ENCODE data around the gene ACP7.
"Not testable (repeated sequence)": the region's sequence is repeated elsewhere in the genome, so short reads cannot be mapped to it uniquely, and the experiment has no call there.

ACP7 gene

DNA sequence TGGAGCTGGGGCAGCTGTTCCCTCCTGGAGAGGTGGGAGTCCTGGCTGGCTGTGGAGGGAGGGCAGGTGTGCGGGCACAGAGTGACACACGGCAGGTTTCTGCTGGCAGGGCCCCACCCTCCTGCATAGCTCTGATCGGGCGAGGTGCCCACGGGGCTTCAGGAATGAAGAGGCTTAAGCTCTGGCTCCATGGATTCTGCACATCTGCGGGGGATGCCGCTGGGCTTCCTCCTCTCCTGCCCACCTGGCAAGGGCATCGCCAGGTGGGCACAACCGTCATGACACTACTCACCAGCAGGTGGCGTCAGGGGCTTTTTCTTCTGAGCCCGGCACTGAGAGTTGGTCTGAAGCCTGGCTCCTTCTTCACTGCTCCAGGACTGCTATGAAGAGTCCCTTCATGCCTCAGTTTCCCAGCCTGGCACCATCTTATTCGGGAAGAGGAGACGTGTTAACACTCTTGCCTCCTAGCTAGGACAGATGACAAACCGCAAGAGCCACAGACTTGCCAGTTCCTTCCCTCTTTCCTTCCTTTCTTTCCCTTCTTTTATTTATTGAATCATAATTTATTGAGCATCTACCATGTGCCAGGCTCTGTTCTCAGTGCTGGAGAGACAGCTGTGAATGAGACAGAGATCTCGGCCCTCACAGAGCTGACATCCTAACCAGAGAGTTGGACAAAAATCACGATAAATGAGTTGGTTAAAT, 26.2 kb downstream of the ACP7 start:
- DNase-seq = peak; percentile 82

DNA sequence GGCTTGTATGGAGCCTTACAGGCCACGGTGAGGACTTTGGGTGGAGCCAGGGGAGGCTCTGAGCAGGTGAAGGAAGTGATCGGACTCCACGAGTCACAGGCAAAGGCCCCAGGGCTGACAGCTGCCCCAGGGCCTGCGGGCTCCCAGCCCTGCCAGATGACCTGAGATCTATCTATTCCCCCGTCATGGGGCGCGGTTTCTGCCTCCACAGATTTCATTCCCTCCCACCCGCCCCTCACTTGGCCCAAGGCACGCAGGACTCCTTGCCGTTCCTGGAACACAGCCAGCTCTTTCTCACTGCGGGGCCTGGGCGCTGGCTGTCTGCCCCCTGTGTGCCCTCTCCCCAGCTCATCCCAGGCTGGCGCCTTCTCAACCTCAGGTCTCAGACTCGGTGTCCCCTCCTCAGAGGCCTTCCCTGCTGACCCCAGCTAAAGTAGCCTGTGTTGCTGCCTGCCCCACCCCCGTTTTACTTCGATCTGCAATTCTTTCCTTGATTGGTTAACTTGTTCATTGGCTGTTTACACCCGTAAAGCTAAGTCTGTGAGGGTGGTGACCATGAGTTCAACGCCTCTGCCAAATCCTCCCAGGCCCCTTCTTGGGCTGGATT, 27.5 kb downstream of the ACP7 start:
- DNase-seq = no peak

DNA sequence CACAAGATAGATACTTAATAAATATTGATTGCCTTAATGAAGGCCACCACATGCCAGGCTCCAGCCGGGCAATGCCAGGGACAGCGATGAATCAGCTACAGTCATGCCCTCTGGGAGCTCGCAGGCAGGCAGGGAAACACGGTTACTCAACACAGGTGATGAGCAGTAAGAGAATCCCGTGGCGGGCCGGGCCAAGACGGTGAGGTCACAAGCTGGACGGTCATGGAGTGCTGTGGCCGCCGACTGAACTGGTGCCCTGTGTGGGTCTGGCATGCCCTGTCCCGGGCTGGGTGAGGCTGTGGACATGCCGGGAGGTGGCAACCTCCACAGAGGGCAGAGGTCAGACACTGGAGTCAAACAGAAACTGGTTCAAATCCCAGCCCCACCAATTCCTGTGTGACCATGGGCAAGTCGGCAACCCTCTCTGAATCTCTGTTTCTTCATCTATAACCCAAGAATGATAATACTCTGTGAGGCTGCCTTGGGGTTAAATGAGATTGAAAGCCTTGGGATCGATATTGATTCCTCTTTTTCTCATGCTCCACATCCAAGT, 28.2 kb downstream of the ACP7 start:
- DNase-seq = no peak

DNA sequence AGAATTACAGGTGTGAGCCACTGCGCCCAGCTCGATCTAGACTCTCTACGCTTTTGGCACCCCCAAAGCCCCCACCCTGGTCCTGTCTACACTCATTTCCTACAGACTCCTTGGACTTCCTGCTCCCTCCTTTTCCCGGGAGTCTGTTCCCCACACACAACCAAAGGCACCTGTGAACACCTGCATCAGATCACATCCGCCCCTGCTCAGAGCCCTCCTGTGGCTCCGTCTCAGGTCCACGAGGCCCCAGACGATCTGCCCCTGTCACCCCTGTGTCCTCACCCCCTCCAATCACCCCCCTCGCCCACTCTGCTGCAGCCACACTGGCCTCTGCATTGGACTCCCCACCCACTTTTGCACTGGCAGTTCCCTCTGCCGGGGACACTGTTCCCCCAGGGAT, 29.0 kb downstream of the ACP7 start:
- DNase-seq = no peak

DNA sequence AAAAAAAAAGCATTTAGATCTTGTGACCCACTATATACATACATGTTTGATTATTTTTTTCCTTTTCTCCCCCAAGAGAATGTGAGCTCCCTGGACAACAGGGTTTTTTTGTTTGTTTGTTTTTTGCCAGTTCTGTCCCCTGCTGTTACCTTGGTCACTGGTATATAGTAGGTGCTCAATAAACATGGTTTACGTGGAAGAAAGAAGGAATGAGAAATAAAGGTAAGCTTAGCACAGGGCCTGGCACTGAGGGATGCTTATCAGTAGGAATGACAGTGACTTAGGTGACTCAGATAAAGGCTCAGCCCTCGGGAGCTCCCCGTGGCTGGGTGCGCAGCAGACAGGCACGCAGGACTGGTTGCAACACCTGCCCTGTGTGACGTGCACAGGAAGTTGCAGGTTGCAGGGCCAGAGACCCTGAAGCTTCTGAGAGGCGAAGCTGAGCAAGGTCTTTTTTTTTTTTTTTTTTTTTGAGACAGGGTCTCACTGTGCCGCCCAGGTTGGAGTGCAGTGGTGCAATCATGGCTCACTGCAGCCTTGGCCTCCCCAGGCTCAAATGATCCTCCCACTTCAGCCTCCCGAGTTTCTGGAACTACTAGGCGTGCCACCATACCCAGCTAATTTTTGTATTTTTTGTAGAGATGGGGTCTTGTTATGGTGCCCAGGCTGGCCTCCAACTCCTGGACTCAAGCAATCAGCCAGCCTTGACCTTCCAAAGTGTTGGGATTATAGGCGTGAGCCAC, 31.1 kb downstream of the ACP7 start:
- no peak for DNase-seq

DNA sequence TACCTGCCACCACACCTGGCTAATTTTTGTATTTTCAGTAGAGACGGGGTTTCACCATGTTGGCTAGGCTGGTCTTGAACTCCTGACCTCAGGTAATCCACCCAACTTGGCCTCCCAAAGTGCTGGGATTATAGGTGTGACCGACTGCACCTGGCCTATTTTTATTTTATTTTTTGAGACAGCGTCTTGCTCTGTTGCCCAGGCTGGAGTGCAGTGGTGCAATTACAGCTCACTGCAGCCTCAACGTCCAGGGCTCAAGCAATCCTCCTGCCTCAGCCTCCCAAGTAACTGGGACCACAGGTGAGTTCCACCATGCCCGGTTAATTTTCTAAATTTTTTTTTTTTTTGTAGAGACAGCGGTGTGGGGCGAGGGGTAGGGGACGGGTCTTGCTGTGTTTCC, 32.9 kb downstream of the ACP7 start:
- not testable (repeated sequence) for DNase-seq

DNA sequence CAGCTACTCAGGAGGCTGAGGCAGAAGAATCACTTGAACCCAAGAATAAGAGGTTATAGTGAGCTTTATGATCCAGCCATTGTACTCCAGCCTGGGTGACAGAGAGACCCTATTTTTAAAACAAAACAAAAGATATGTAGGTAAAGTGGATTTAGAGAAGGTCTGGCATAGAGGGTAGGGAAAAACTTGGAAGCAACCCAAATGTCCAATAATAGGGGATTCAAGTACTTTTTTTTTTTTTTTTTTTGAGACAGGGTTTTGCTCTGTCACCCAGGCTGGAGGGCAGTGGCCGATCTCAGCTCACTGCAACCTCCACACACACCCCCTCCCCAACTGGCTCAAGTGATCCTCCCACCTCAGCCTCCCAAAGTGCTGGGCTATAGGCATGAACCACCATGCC, 35.7 kb downstream of the ACP7 start:
- DNase-seq = no peak

DNA sequence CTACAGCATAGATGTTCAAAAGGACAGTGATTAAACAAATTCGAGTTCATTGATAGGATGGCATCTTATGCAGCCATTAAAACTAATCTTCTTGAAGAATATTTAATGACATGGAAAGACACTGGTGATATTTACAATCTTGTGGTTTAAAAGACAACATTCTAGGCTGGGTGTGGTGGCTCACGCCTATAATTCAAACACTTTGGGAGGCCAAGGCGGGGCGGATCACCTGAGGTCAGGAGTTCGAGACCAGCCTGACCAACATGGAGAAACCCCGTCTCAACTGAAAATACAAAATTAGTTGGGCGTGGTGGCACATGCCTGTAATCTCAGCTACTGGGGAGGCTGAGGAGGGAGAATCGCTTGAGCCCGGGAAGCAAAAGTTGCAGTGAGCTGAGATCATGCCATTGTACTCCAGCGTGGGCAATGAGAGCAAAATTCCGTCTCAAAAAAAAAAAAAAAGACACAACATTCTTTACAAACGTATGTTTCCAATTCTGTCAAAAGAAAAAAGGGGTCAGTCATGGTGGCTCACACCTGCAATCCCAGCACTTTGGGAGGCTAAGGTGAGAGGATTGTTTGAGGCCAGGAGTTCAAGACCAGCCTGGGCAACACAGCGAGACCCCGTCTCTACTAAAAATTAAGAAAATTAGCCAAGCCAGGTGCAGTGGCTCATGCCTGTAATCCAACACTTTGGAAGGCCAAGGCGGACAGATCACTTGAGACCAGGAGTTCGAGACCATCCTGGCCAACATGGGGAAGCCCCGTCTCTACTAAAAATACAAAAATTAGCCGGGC, 39.0 kb downstream of the ACP7 start:
- no peak for DNase-seq

DNA sequence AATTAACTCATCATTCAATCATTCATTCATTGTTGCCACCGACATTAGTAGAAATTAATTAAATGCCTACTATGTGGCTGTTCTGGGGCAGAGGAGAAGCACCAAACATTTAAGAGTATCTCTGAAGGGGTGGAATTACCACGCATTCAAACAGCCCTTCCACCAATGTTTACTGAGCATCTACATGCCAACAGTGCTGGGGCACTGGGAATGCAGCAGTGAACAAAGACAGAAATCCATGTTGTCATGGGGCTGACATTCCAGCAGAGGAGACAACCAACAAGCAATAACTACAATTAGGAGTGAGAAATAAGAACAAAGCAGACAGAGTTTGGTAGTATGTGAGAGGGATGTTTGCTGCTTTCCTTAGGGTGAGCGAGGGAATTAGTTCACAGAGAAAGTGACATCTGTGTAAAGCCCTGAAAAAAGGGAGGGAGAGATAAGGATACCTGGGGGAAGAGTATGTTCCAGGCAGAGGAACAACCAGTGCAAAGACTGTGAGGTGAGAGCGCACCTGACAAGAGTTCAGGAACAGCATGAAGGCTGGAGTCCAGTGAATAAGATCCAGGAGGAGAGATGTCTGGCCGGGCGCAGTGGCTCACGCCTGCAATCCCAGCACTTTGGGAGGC, 40.1 kb downstream of the ACP7 start:
- DNase-seq = no peak

DNA sequence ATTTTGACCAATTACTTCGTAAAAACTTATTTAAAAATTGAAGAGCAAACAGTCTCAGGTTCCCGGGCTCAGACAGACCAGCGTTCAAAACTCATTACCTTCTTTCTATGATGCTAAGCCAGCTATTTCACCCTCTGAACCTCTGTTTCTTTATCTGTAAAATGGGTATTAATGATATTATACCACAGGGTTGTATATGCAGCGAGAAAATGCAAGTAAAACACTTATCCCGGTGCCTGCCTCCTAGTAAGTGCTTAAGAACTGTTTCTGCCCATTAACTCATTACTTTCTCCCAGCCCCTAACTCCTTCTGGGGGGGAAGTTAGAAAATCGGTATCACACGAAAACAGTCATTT, 41.0 kb downstream of the ACP7 start:
- DNase-seq = no peak

DNA sequence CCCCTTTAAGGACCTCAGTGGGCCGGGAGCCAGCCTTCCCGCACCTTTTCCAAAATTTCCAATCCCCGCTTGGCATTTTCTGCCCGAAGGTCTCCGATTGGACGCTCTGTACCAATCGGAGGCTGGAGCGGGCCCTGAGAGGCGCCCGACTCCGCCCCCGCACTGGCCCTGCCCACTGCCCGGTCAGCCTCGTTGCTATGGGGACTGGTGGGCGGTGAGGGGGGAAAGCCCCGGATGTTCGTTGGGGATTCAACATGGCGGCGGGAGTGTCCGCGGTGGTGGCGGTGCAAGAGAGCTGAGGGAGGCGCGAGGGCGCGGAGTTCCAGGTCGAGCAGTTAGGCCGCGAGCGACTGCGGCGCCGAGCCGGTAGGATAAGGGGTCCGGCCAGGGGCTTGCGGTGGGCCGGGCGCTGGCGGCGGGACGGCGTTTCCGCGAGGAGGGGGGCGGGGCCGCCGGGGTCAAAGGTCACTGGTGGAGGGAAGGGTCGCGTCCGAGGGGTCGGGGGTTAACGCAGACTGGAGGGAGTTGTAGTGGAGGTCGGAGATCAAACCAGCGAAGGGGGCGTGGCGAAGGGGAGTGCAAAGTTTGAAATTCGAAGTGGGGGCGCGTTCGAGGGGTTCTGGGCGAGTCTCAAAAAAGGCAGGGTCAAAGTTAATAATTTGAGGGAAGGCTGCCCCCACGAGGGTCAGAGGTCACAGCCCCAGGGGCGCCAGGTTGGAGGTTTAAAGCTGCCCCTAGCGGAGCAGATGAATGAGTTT, 41.6 kb downstream of the ACP7 start, which contains the start of gene PAK4:
TSS of gene PAK4 (plus strand) at position 233 of the 758 bp plus-strand sequence. CDS start 43,768 bp downstream, outside the sequence.
- peak; percentile 98 for DNase-seq

DNA sequence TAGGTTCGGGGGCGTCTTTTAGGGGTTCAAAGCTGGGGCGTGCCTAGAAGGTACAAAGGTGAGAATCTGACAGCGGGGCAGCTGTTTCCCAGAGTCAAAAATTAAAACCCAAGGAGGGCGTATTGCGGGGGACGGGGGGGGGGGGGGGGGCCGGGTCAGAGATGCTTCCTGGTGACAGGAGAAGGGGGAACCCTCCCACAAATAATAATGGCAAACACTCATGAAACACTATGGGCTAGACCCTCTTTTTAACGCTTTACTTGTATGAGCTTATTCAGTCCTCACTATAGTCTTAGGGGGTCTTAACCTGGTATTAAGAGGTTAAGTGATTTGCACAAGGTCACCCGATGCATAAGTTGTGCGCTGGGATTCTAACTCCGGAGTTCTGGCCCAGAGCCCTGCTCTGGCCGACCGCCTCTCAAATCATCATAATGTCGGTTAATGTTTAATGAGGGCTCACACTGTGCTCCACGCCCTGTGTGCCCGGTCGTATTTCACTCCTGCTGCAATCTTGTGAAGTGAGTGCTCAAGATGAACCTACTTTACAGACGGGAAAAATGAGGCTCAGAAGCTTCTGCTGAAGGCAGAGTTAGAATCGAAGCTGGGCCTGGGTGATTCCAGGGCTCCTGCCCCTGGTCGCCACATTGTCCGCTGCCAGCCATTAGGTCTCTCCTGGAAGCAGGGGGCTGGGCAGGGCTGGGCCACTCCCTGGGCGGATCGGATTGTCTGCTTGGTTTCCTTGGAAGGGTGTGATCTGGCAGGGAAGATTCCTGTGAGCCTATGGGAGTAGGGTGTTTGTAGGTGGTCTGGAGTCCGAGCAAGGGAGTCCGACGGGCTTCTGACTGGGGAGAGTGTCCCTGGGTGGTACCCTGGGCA, 42.4 kb downstream of the ACP7 start:
- DNase-seq = no peak

DNA sequence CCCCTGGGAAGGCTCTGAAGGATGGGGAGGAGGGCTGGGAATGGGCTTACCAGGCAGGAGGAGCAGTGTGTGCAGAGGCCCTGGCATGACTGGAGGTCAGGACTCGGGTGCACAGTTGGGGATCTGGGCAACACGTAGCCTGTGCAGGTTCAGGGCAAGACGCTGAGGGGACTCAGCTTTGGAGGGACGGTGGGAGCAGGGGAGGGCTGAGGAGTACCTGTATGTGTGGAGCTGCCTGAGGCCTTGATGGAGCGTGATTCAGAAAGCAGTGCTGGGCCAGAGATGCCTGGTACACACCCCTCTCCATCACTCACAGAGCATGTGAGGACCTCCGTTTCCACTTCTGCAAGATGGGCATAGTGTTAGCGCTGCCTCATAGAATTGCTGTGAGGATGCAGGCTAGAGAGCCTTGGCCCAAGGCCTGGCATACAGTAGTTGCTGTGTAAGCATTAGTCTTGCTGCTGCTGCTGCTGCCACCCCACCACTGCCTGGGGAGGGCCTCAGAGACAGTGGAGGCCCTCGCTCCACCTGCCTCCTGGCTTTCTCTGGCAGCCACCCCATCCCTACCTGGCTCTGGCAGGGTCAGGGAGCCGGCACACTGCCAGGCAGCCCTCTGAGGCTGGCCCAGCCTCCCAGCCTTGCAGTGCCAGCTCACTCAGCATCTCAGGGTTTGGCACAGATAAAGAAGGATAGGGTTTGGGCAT, 43.8 kb downstream of the ACP7 start:
- no peak for DNase-seq

DNA sequence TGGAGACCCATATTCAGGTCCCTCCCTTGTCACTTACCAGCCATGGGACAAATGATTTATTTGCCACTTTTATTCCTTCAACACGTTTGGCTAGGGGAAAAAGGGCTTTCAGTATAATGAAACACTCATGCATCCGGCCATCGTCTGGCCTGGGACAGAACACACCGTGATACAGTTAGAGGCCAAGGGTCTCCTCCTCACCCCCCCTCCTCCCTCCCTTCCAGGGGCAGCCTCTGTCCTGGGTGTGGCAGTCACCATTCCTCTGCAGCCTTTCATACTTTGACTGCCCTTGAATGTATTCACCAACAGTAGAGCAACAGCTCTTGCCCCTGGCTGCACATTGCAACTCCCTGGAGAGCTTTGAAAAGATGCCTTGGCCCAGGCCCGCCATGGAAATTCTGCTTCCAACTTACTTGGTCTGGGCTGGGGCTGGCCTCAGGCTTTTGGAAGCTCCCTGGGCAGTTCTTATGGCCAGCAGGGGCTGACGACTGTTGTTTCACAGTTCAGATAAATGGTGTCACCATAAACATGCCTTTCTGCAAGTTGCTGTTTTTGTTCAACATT, 44.4 kb downstream of the ACP7 start:
- DNase-seq = no peak

DNA sequence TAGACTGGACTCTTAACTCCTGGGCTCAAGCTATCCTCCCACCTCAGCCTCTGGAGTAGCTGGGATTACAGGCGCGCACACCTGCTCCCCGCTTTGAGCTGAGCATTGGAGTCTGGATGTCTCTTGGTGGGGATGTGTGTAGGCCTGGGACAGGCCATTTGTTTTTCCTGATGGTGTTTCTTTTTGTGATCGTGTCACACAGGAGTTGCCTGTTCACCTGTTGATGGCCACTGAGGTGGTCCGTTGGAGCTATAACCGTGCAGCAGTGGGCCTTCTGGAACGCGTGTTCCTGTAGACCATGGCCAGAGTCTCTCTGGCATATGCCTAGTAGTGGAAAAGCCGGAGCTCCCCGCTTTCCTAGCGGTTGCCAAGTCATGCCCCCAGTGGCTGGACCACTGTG, 44.9 kb downstream of the ACP7 start:
- DNase-seq = no peak

DNA sequence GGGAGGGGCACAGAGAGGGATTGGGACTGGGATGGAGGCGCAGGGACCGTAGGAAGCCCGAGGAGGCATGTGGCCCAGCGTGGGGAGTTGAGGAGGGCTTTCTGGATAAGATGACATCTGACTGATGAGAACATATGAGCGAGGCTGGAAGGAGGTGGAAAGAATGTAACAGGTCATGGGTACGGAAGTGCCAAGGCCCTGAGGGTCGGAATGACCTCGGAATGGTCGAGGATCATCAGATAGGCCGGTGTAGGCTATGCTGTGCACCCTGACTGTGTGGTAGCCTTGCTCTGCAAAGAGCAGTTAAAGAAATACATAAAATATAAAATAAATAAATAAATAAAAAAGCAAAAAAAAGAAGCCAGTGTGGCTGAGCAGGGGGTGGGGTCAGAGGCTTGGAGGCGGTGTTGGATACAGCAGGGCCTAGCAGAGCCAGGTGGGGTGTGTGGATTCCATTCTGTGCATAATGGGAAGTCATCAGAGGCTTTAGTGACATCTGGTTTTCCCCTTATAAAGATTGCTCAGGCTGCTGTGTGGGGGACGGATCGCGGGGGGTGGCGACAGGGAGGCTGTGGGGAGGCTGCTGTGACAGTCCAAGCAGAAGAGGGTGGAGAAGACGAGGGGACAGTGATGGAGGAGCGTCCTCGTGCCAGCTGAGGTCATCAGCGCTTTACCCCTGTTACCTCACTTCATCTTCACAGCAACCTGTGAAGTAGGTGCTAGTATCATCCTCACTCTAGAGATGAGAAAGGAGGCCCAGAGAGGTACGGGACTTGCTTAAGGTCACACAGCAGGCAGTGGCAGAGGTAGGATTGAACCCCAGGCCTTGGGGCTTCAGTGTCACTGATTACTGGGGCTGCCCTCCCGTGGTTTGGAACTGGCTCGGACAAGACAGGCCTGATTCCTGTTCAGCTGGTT, 46.4 kb downstream of the ACP7 start:
- DNase-seq = no peak

DNA sequence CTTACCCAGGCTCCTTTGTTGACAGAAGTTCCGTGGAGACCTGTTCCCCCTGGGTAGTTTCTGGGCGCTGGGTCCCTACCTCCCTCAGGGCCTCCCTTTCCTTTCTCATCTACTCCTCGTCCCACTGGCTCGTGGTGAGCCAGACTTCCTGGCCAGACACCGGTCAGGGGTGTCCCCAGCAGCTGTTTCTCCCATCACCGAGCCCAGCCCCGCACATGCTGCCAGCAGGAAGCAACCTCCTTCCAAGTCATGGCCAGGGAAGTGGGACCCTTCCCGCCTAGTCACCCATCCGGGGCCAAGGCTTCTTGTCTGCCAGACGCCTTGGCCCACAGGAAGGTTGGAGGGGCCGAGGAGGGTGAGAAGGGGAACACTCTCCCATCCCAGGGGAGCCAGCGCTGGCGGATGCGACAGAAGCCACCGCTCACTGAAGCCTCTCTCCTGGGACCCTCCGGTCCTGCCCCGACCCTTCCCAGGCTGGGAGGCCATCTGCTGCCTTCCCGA, 47.1 kb downstream of the ACP7 start:
- no peak for DNase-seq

DNA sequence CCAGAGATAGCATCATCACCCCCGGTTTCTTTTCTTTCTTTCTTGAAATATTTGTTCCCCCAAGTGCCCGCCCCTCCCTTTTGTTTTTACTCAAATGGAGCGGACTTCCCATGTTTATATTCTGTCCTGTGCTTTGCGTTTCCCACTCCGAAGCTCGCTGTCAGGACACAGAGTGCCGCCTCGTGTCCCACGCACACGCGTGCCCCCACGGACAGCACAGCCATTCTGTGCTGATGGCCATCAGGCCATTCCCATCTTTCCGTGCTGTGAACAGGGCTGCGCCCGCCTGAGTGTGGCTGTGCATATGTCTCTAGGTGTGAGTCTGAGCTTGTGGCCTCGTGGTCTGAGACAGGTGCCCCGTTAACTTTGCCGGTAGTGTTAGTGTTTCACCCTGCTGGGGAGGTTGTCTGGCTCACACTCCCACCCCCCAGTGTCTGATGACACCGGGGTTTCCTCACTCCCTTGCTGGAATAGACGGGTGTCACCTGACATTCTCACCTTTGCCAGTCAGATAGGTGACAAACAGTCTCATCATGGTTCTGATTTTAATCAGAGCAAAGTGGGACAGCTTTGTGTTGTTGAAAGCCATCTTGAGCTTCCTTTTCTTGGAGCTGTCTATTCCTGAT, 48.3 kb downstream of the ACP7 start:
- DNase-seq = no peak

Measured in activated naive CD4-positive, alpha-beta T cell treated with Interleukin-2 at 50 U/mL for 16 hours (primary cell).